CD4-positive, alpha-beta T cell (primary cell): ENCODE data around the gene TIMM17A. TPM values are rescaled to one million over a fixed set of nuclear protein-coding genes. Genes with fewer than 3 reads are reported as not detected.

Experiments
- ATAC-seq: fragments of 200-7000 bp; cut with Tn5 transposase; one replicate; pipeline ENCODE4 v1.10.0; 2022; ENCODE audit warnings: mild to moderate bottlenecking; ENCODE audit not compliant: poor library complexity
- CTCF ChIA-PET: fragments of 350-600 bp; sonication (Branson Sonifier 250); formaldehyde crosslinking; loops from one replicate; lab custom pipeline; 2021; ENCODE audit warnings: antibody characterized with exemption, inconsistent platforms; lab: Charles Lee
- POLR2A ChIA-PET: fragments of 350-600 bp; sonication (Branson Sonifier 250); formaldehyde crosslinking; loops from one replicate; lab custom pipeline; 2021; ENCODE audit warnings: antibody characterized with exemption, inconsistent platforms; lab: Charles Lee
- DNase-seq, 14 experiments: peaks; one replicate each; pipeline ENCODE4 v3.0.0-alpha.2; 2013 to 2020; ENCODE audit warnings: mixed read lengths in 2 of 14
- H3K27ac ChIP-seq, 2 donors: one replicate each; pipeline versions ENCODE4 v1.5.1 to v1.7.0; 2013; ENCODE audit warnings: low read length in 2 of 2, low read depth in 1 of 2, mild to moderate bottlenecking in 1 of 2
- H3K27me3 ChIP-seq, 2 experiments: 1 replicate in 1 of 2; 2 replicates in 1 of 2; pipeline versions ENCODE4 v1.6.1 to v1.7.0; 2013; ENCODE audit warnings: low read length in 2 of 2, control low read depth in 1 of 2, mild to moderate bottlenecking in 1 of 2, moderate library complexity in 1 of 2; ENCODE audit not compliant: insufficient read depth in 2 of 2, control insufficient read depth in 1 of 2
- H3K36me3 ChIP-seq: one replicate; pipeline ENCODE4 v1.6.1; 2013; ENCODE audit warnings: low read length, control low read depth; ENCODE audit not compliant: insufficient read depth
- H3K4me1 ChIP-seq: one replicate; pipeline ENCODE4 v1.6.1; 2013; ENCODE audit warnings: low read length, control low read depth; ENCODE audit not compliant: insufficient read depth
- H3K4me3 ChIP-seq: one replicate; pipeline ENCODE4 v1.5.1; 2013; ENCODE audit warnings: mild to moderate bottlenecking, low read length, moderate library complexity
- H3K9me3 ChIP-seq, 2 experiments: 1 replicate in 1 of 2; 2 replicates in 1 of 2; pipeline versions ENCODE4 v1.6.1 to v1.7.0; 2013; ENCODE audit warnings: low read length in 2 of 2, mild to moderate bottlenecking in 2 of 2, control low read depth in 1 of 2, moderate library complexity in 1 of 2; ENCODE audit not compliant: control insufficient read depth in 1 of 2, insufficient read depth in 1 of 2
- H3K27ac Mint-ChIP-seq: one replicate; pipeline ENCODE4 v1.8.0; 2020; ENCODE audit warnings: mixed read lengths
- H3K27me3 Mint-ChIP-seq: one replicate; pipeline ENCODE4 v1.8.0; 2021; ENCODE audit warnings: mixed read lengths
- H3K36me3 Mint-ChIP-seq: one replicate; pipeline ENCODE4 v1.8.0; 2021; ENCODE audit warnings: low read depth, mixed read lengths
- H3K4me1 Mint-ChIP-seq: one replicate; pipeline ENCODE4 v1.8.0; 2021; ENCODE audit warnings: low read depth, mixed read lengths
- H3K4me3 Mint-ChIP-seq: one replicate; pipeline ENCODE4 v1.8.0; 2020; ENCODE audit warnings: mild to moderate bottlenecking, mixed read lengths
- H3K9me3 Mint-ChIP-seq: one replicate; pipeline ENCODE4 v1.8.0; 2020; ENCODE audit warnings: mixed read lengths
- CTCF ChIP-seq: fragments of 200-600 bp; IDR thresholded peaks from one replicate; pipeline ENCODE4 v1.8.0; 2022; ENCODE audit warnings: antibody characterized with exemption, mild to moderate bottlenecking
- intact Hi-C, 2 experiments: fragments of 100-400 bp; cut with DNase I in 1 of 2; cut with micrococcal nuclease in 1 of 2; formaldehyde crosslinking; loops; one replicate each; pipeline versions ENCODE4 v1.15.1 to v1.9.0; 2023 to 2025; cut with DNase I, micrococcal nuclease
- total RNA-seq, 174 experiments: library from RNA in 2 of 174; stranded (reverse) in 2 of 174; gene quantifications; one replicate each; pipeline ENCODE4 v1.2.3 and lab custom pipeline; 2021 to 2026

The TIMM17A gene
- total RNA-seq, 2 experiments from 2014 or later: 46.2 to 49.6 TPM

DNA sequence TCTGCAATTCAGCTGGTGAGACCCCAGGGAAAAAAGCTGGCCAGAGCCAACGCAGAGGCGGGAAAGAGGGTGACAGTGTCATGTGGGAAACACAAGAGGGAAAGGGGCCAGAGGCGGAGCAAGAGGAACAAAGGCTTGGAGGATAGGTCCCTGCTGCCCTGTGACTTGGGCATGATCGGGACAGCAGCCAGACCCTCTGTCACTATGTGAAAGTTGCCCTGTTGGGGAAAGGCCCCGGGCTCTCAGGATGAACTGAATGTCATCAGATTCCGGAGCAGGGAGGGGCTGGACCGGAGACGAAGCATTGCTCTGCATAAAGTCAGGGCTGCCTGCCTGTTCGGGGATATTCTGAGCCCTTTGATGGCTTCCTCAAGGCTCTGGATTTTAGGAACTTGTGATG lies 49.4 kb downstream of the TIMM17A start:
- H3K9me3 ChIP-seq: no peaks in the 10 kb centered on the region
- H3K4me1 ChIP-seq: peaks cover 2% of the 10 kb centered on the region
- Mint-ChIP-seq H3K27ac (no peak overlapping the region), H3K9me3 (no peaks in the 10 kb centered on the region), H3K36me3 (peaks cover 72% of the 10 kb centered on the region), H3K27me3 (no peaks in the 10 kb centered on the region), H3K4me1 (no peaks in the 10 kb centered on the region), H3K4me3 (no peak overlapping the region)
- ChIA-PET POLR2A (no interaction called here), CTCF (no interaction called here)
- H3K36me3 ChIP-seq: peaks cover 48% of the 10 kb centered on the region
- intact Hi-C loops: no loop called here
- DNase-seq: no peak
- no peak for TF ChIP-seq CTCF
- no peaks in the 10 kb centered on the region for H3K27me3 ChIP-seq
- H3K4me3 ChIP-seq: no peak overlapping the region
- no peak for ATAC-seq
- H3K27ac ChIP-seq: no peak overlapping the region

GRCh38 chr1:202005958-202006357 lies 50.7 kb downstream of the TIMM17A start:
- ChIA-PET POLR2A (no interaction called here), CTCF (no interaction called here)
- peaks cover 60% of the 10 kb centered on the region for H3K36me3 Mint-ChIP-seq
- no peak overlapping the region for H3K4me3 Mint-ChIP-seq
- no peak for DNase-seq
- H3K27ac ChIP-seq: no peak overlapping the region
- H3K4me3 ChIP-seq: no peak overlapping the region
- intact Hi-C loops: no loop called here
- no peaks in the 10 kb centered on the region for H3K27me3 ChIP-seq
- H3K27ac Mint-ChIP-seq: no peak overlapping the region
- H3K9me3 Mint-ChIP-seq: no peaks in the 10 kb centered on the region
- H3K27me3 Mint-ChIP-seq: no peaks in the 10 kb centered on the region
- peaks cover 0 to 6% of the 10 kb centered on the region in 2 experiments for H3K9me3 ChIP-seq
- no peaks in the 10 kb centered on the region for H3K4me1 Mint-ChIP-seq
- peaks cover 46% of the 10 kb centered on the region for H3K36me3 ChIP-seq
- no peak for TF ChIP-seq CTCF
- peaks cover 3% of the 10 kb centered on the region for H3K4me1 ChIP-seq
- ATAC-seq: no peak

- Mint-ChIP-seq H3K27ac (no peak overlapping the region), H3K27me3 (no peaks in the 10 kb centered on the region), H3K4me3 (no peak overlapping the region), H3K36me3 (peaks cover 46% of the 10 kb centered on the region), H3K4me1 (no peaks in the 10 kb centered on the region), H3K9me3 (no peaks in the 10 kb centered on the region)
- intact Hi-C loops: no loop called here
- Histone ChIP-seq H3K4me3 (no peak overlapping the region), H3K4me1 (peaks cover 3% of the 10 kb centered on the region), H3K27ac (no peak overlapping the region), H3K9me3 (peaks cover 0 to 6% of the 10 kb centered on the region in 2 experiments), H3K36me3 (peaks cover 36% of the 10 kb centered on the region), H3K27me3 (no peaks in the 10 kb centered on the region)
- DNase-seq (no peak), ATAC-seq (no peak)
- POLR2A ChIA-PET: no interaction called here
- CTCF ChIA-PET: interaction anchor here (0.5 to 0.9 kb wide), 2 partner anchors 112 to 1908 kb away, joined by 3 read pairs; no protein-coding TSS in a partner anchor
- no peak for TF ChIP-seq CTCF
These were observed 52.0 kb downstream of the TIMM17A start for GRCh38 chr1:202007304-202007703.
